HG02973 (cell line): ENCODE measurements around the gene MARK1.

Source experiments
- ATAC-seq: cut with Tn5 transposase; IDR thresholded peaks from one replicate; pipeline ENCODE4 v1.9.1; 2021; ENCODE audit warnings: moderate library complexity; ENCODE audit not compliant: unreplicated experiment

Gene MARK1

GRCh38 chr1:220527908-220528678, at the start of gene MARK1:
MARK1 (plus strand) TSS chr1:220528136; CDS start chr1:220528823, 687 bp downstream.
- peak; percentile 67 for ATAC-seq

- ATAC-seq: no peak
These were observed 44.2 kb upstream of the MARK1 start for GRCh38 chr1:220483700-220484099.

GRCh38 chr1:220484135-220484534, 43.8 kb upstream of the MARK1 start:
- no peak for ATAC-seq

GRCh38 chr1:220485131-220485530, 42.8 kb upstream of the MARK1 start:
- ATAC-seq: no peak

- no peak for ATAC-seq
These were observed 42.1 kb upstream of the MARK1 start for GRCh38 chr1:220485791-220486190.

GRCh38 chr1:220487297-220487820, 40.6 kb upstream of the MARK1 start:
- ATAC-seq: no peak

GRCh38 chr1:220491891-220492290, 36.0 kb upstream of the MARK1 start:
- ATAC-seq: no peak

- no peak for ATAC-seq
These were observed 30.6 kb upstream of the MARK1 start for GRCh38 chr1:220497220-220497947.

- no peak for ATAC-seq
These were observed 29.7 kb upstream of the MARK1 start for GRCh38 chr1:220498188-220498587.

GRCh38 chr1:220500372-220500771, 27.6 kb upstream of the MARK1 start:
- ATAC-seq: no peak

- no peak for ATAC-seq
These were observed 23.6 kb upstream of the MARK1 start for GRCh38 chr1:220504329-220504728.

GRCh38 chr1:220507085-220507484, 20.9 kb upstream of the MARK1 start:
- no peak for ATAC-seq

GRCh38 chr1:220511179-220511578, 16.8 kb upstream of the MARK1 start:
- no peak for ATAC-seq

- ATAC-seq: no peak
These were observed 16.2 kb upstream of the MARK1 start for GRCh38 chr1:220511785-220512184.

- no peak for ATAC-seq
These were observed 14.1 kb upstream of the MARK1 start for GRCh38 chr1:220513834-220514233.

- no peak for ATAC-seq
These were observed 13.7 kb upstream of the MARK1 start for GRCh38 chr1:220514256-220514655.

GRCh38 chr1:220516014-220516721, 11.8 kb upstream of the MARK1 start:
- no peak for ATAC-seq

GRCh38 chr1:220516722-220517042, 11.3 kb upstream of the MARK1 start:
- no peak for ATAC-seq

- ATAC-seq: no peak
These were observed 6.2 kb upstream of the MARK1 start for GRCh38 chr1:220521778-220522177.

- ATAC-seq: no peak
These were observed 1.6 kb upstream of the MARK1 start for GRCh38 chr1:220526294-220526693.

GRCh38 chr1:220527279-220527907, 543 bp upstream of the MARK1 start:
- ATAC-seq: no peak
